Nephron progenitor cell (in vitro differentiated cells): ENCODE results near the gene BMPER.

Experiments
- DNase-seq: peaks from one replicate; pipeline ENCODE4 v3.0.0; 2021
- H3K27ac Mint-ChIP-seq: 2 replicates; pipeline ENCODE4 v1.8.0; 2021; ENCODE audit warnings: mild to moderate bottlenecking, moderate library complexity, mixed read lengths
- H3K27me3 Mint-ChIP-seq: 2 replicates; pipeline ENCODE4 v1.8.0; 2021; ENCODE audit warnings: mild to moderate bottlenecking, low read depth, mixed read lengths; ENCODE audit not compliant: poor library complexity
- H3K36me3 Mint-ChIP-seq: 2 replicates; pipeline ENCODE4 v1.8.0; 2021; ENCODE audit warnings: low read depth, mixed read lengths
- H3K4me1 Mint-ChIP-seq: 2 replicates; pipeline ENCODE4 v1.8.0; 2021; ENCODE audit warnings: mixed read lengths
- H3K4me3 Mint-ChIP-seq: 2 replicates; pipeline ENCODE4 v1.8.0; 2021; ENCODE audit warnings: mild to moderate bottlenecking, moderate library complexity, mixed read lengths
- H3K9me3 Mint-ChIP-seq: 2 replicates; pipeline ENCODE4 v1.8.0; 2021; ENCODE audit warnings: mild to moderate bottlenecking, moderate library complexity, mixed read lengths
- CTCF ChIP-seq: fragments of 200-600 bp; sonication (generic); IDR thresholded peaks from 2 replicates; pipeline ENCODE4 v1.5.0; 2021; ENCODE audit warnings: antibody characterized with exemption

BMPER gene

GRCh38 chr7:34140066-34140465 lies 234.7 kb downstream of the BMPER start:
- no peak for TF ChIP-seq CTCF
- no peak overlapping the region for H3K4me3 Mint-ChIP-seq
- DNase-seq: no peak
- no peak overlapping the region for H3K27ac Mint-ChIP-seq
- H3K36me3 Mint-ChIP-seq: no peaks in the 10 kb centered on the region
- H3K27me3 Mint-ChIP-seq: no peaks in the 10 kb centered on the region
- H3K4me1 Mint-ChIP-seq: peaks cover 8% of the 10 kb centered on the region
- H3K9me3 Mint-ChIP-seq: no peaks in the 10 kb centered on the region

GRCh38 chr7:34143402-34143801 lies 238.1 kb downstream of the BMPER start:
- Mint-ChIP-seq H3K36me3 (no peaks in the 10 kb centered on the region), H3K9me3 (no peaks in the 10 kb centered on the region), H3K4me1 (no peaks in the 10 kb centered on the region), H3K27me3 (no peaks in the 10 kb centered on the region), H3K27ac (no peak overlapping the region), H3K4me3 (no peak overlapping the region)
- no peak for TF ChIP-seq CTCF
- DNase-seq: no peak

GRCh38 chr7:34145603-34146002 lies 240.3 kb downstream of the BMPER start:
- Mint-ChIP-seq H3K27me3 (no peaks in the 10 kb centered on the region), H3K9me3 (no peaks in the 10 kb centered on the region), H3K27ac (no peak overlapping the region), H3K4me3 (no peak overlapping the region), H3K36me3 (no peaks in the 10 kb centered on the region), H3K4me1 (no peaks in the 10 kb centered on the region)
- no peak for TF ChIP-seq CTCF
- DNase-seq: no peak

GRCh38 chr7:34153656-34154270 lies 248.4 kb downstream of the BMPER start:
- H3K9me3 Mint-ChIP-seq: no peaks in the 10 kb centered on the region
- no peak overlapping the region for H3K4me3 Mint-ChIP-seq
- peaks cover 13% of the 10 kb centered on the region for H3K4me1 Mint-ChIP-seq
- no peak overlapping the region for H3K27ac Mint-ChIP-seq
- H3K36me3 Mint-ChIP-seq: no peaks in the 10 kb centered on the region
- peaks cover 2% of the 10 kb centered on the region for H3K27me3 Mint-ChIP-seq
- no peak for DNase-seq
- no peak for TF ChIP-seq CTCF

GRCh38 chr7:34155220-34155908 lies 250.0 kb downstream of the BMPER start:
- no peaks in the 10 kb centered on the region for H3K36me3 Mint-ChIP-seq
- DNase-seq: no peak
- H3K27ac Mint-ChIP-seq: no peak overlapping the region
- no peaks in the 10 kb centered on the region for H3K9me3 Mint-ChIP-seq
- H3K4me1 Mint-ChIP-seq: peaks cover 16% of the 10 kb centered on the region
- no peak overlapping the region for H3K4me3 Mint-ChIP-seq
- peaks cover 2% of the 10 kb centered on the region for H3K27me3 Mint-ChIP-seq
- no peak for TF ChIP-seq CTCF

GRCh38 chr7:34156336-34156735 lies 251.0 kb downstream of the BMPER start:
- H3K4me1 Mint-ChIP-seq: peaks cover 16% of the 10 kb centered on the region
- H3K27ac Mint-ChIP-seq: no peak overlapping the region
- no peak for TF ChIP-seq CTCF
- H3K27me3 Mint-ChIP-seq: peaks cover 2% of the 10 kb centered on the region
- H3K36me3 Mint-ChIP-seq: no peaks in the 10 kb centered on the region
- H3K4me3 Mint-ChIP-seq: no peak overlapping the region
- no peak for DNase-seq
- no peaks in the 10 kb centered on the region for H3K9me3 Mint-ChIP-seq
